ENCODE data around the gene FAM229B. TPM values are rescaled to one million over a fixed set of nuclear protein-coding genes. Genes with fewer than 3 reads are reported as not detected.

The FAM229B gene
- total and polyA plus RNA-seq, 2 of the 8 experiments (the other 6 are each of a cell fraction or from before 2014, with no cell fraction given): 10.0 to 10.4 TPM

GRCh38 chr6:112117554-112117953 lies 30.2 kb downstream of the FAM229B start (continued):
- no peak for TF ChIP-seq CHD7 (IDR thresholded peaks at IDR 0.05; ENCODE audit: insufficient replicate concordance, low read length)
- TF ChIP-seq RAD21 (IDR thresholded peaks at IDR 0.05 in 1 of 2, conservative IDR thresholded peaks at IDR 0.05 in 1 of 2; ENCODE audit: low read depth in 2 of 2, low read length in 2 of 2): no peak
- no peak for TF ChIP-seq GABPA (IDR thresholded peaks at IDR 0.05; ENCODE audit: borderline replicate concordance, insufficient read depth, low read length)
- TF ChIP-seq BRCA1 (IDR thresholded peaks at IDR 0.05; ENCODE audit: low read depth, low read length): no peak
- TF ChIP-seq RXRA (IDR thresholded peaks at IDR 0.05; ENCODE audit: insufficient read depth, low read depth, low read length): no peak
- TF ChIP-seq ZNF274 (IDR thresholded peaks at IDR 0.05; ENCODE audit: borderline replicate concordance, extremely low read depth, low read length): no peak
- TF ChIP-seq POU5F1 (IDR thresholded peaks at IDR 0.05; ENCODE audit: low read depth, low read length): no peak
- TF ChIP-seq EZH2 (IDR thresholded peaks at IDR 0.05; ENCODE audit: low read depth, low read length, severe bottlenecking): no peak
- no peak for TF ChIP-seq CBX8 (IDR thresholded peaks at IDR 0.05; ENCODE audit: borderline replicate concordance, low read depth, low read length)
- TF ChIP-seq POLR2AphosphoS5 (IDR thresholded peaks at IDR 0.05; ENCODE audit: low read depth, low read length): no peak
- no peak for TF ChIP-seq NANOG (IDR thresholded peaks at IDR 0.05; ENCODE audit: insufficient read depth, low read depth, low read length, poor library complexity, severe bottlenecking)

All from H1 (cell line).